Uterus (tissue), 4 donors: ENCODE measurements around the gene PCSK7. TPM values are rescaled to one million over a fixed set of nuclear protein-coding genes. Genes with fewer than 3 reads are reported as not detected.
"Not testable (repeated sequence)": the region's sequence is repeated elsewhere in the genome, so short reads cannot be mapped to it uniquely, and the experiment has no call there.

Experiments used
- DNase-seq, 2 donors: peaks; one replicate each; pipeline ENCODE4 v3.0.0-alpha.2; 2019 to 2020
- H3K27ac ChIP-seq, 2 donors: fragments of 200-600 bp; sonication (generic); 1 replicate in 1 of 2; 2 replicates in 1 of 2; pipeline ENCODE4 v1.5.1; 2016 to 2018
- H3K27me3 ChIP-seq, 2 donors: fragments of 200-600 bp; sonication (generic); one replicate each; pipeline ENCODE4 v1.5.1; 2018 to 2019; ENCODE audit warnings: control low read depth in 1 of 2
- H3K36me3 ChIP-seq, 2 donors: fragments of 200-600 bp; sonication (generic); one replicate each; pipeline ENCODE4 v1.5.1; 2019; ENCODE audit warnings: control low read depth in 1 of 2
- H3K4me1 ChIP-seq, 2 donors: fragments of 200-600 bp; sonication (generic); one replicate each; pipeline ENCODE4 v1.5.1; 2018 to 2019; ENCODE audit warnings: control low read depth in 1 of 2
- H3K4me3 ChIP-seq, 2 donors: fragments of 200-600 bp; sonication (generic); 1 replicate in 1 of 2; 2 replicates in 1 of 2; pipeline ENCODE4 v1.5.1; 2018 to 2019; ENCODE audit warnings: mild to moderate bottlenecking in 1 of 2
- H3K9me3 ChIP-seq, 2 donors: fragments of 200-600 bp; sonication (generic); one replicate each; pipeline ENCODE4 v1.5.1; 2019; ENCODE audit warnings: control low read depth in 1 of 2
- POLR2A ChIP-seq, 2 donors: fragments of 450-650 bp; IDR thresholded peaks; one replicate each; pipeline ENCODE4 v1.6.1; 2016; ENCODE audit warnings: antibody characterized with exemption in 2 of 2, mild to moderate bottlenecking in 1 of 2, moderate library complexity in 1 of 2
- intact Hi-C: fragments of 100-400 bp; cut with DNase I; formaldehyde crosslinking; loops from one replicate; pipeline ENCODE4 v1.15.1; 2023; ENCODE audit warnings: low total_unique reads
- total RNA-seq, 4 donors: library from RNA; depleted of rRNA in 3 of 4; stranded (reverse); fragments of >200 nt in 3 of 4; gene quantifications; one replicate each; pipeline versions ENCODE4 v1.1.0 to v1.2.4, GENCODE V29; 2014 to 2023
- TF ChIP-seq, protein P1 (sequence below), 4 experiments: fragments of 200-600 bp in 2 of 4; fragments of 450-650 bp in 2 of 4; sonication (generic) in 2 of 4; IDR thresholded peaks; one replicate each; pipeline ENCODE4 v1.5.1; 2016 to 2019; ENCODE audit warnings: antibody characterized with exemption in 4 of 4, mild to moderate bottlenecking in 2 of 4, moderate library complexity in 1 of 4
- donor health status: DM: yes; HTN: yes; CAD: no.

PCSK7 gene
- total RNA-seq, 4 donors from 2014 or later = 23.3 to 78.9 (median 35.3) TPM

- Histone ChIP-seq H3K4me3 (no peak overlapping the region), H3K27me3 (no peaks in the 10 kb centered on the region), H3K9me3 (no peaks in the 10 kb centered on the region), H3K27ac (no peak overlapping the region), H3K4me1 (no peaks in the 10 kb centered on the region), H3K36me3 (no peaks in the 10 kb centered on the region)
- TF ChIP-seq, protein P1, sequence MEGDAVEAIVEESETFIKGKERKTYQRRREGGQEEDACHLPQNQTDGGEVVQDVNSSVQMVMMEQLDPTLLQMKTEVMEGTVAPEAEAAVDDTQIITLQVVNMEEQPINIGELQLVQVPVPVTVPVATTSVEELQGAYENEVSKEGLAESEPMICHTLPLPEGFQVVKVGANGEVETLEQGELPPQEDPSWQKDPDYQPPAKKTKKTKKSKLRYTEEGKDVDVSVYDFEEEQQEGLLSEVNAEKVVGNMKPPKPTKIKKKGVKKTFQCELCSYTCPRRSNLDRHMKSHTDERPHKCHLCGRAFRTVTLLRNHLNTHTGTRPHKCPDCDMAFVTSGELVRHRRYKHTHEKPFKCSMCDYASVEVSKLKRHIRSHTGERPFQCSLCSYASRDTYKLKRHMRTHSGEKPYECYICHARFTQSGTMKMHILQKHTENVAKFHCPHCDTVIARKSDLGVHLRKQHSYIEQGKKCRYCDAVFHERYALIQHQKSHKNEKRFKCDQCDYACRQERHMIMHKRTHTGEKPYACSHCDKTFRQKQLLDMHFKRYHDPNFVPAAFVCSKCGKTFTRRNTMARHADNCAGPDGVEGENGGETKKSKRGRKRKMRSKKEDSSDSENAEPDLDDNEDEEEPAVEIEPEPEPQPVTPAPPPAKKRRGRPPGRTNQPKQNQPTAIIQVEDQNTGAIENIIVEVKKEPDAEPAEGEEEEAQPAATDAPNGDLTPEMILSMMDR (IDR thresholded peaks at IDR 0.05) = no peak
- no peak for TF ChIP-seq POLR2A (IDR thresholded peaks at IDR 0.05)
- intact Hi-C loops = no loop called here
- no peak for DNase-seq
Measured at GRCh38 chr11:117271208-117271607, 39.3 kb upstream of the PCSK7 start.

DNA sequence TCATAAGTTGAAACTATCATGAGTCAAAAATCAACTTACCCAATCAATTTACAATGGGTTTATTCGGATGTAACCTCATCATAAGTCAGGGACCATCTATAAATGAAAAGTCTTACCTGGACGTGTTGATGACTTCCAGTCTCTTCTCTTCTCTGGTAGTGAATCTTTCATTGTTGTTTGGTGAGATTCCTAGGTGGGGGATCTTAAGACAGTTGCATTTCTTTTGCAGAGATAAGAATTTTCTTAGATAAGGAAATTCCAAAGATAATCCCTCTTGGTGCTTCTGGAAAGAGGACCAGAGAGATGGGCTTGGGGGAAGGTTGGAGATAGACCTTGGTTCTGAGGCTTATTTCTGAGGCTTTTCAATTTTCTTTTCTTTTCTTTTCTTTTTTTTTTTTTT, 38.0 kb upstream of the PCSK7 start:
- intact Hi-C loops = no loop called here
- H3K4me1 ChIP-seq = no peaks in the 10 kb centered on the region
- TF ChIP-seq, protein P1 (IDR thresholded peaks at IDR 0.05) = no peak
- no peak for TF ChIP-seq POLR2A (IDR thresholded peaks at IDR 0.05)
- H3K27ac ChIP-seq = no peak overlapping the region
- H3K4me3 ChIP-seq = no peak overlapping the region
- no peaks in the 10 kb centered on the region for H3K9me3 ChIP-seq
- H3K27me3 ChIP-seq = no peaks in the 10 kb centered on the region
- H3K36me3 ChIP-seq = no peaks in the 10 kb centered on the region
- DNase-seq = no peak

GRCh38 chr11:117265745-117266144, 33.9 kb upstream of the PCSK7 start:
- H3K4me3 ChIP-seq = no peak overlapping the region
- intact Hi-C loops = no loop called here
- no peaks in the 10 kb centered on the region for H3K9me3 ChIP-seq
- H3K27me3 ChIP-seq = no peaks in the 10 kb centered on the region
- no peaks in the 10 kb centered on the region for H3K36me3 ChIP-seq
- DNase-seq = no peak
- no peaks in the 10 kb centered on the region for H3K4me1 ChIP-seq
- H3K27ac ChIP-seq = no peak overlapping the region
- TF ChIP-seq, protein P1 (IDR thresholded peaks at IDR 0.05) = no peak
- no peak for TF ChIP-seq POLR2A (IDR thresholded peaks at IDR 0.05)

DNA sequence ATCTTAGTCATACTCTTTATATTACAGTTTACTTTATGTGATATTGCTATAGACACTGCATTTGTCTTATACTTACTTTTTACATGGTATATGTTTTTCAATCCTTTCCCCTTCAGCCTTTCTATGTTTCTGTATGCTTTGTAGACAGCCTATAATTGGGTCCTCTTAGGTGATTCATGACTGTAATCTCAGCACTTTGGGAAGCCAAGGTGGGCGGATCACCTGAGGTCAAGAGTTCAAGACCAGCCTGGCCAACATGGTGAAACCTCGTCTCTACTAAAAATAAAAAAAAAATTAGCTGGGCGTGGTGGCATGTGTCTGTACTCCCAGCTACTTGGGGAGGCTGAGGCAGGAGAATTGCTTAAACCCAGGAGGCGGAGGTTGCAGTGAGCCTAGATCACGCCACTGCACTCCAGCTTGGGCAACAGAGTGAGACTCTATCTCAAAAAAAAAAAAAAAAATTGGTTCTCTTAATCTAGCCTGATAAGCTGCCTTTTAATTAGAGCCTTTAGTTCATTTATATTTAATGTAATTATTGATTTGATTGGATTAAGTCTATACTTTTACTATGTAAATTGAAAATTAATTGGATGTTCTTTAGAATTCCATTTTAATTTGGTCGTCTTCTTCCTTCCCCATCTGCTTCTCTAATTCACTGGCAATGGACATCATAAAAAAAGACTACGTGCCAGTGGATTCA, 32.9 kb upstream of the PCSK7 start:
- intact Hi-C loops = not testable (repeated sequence)

DNA sequence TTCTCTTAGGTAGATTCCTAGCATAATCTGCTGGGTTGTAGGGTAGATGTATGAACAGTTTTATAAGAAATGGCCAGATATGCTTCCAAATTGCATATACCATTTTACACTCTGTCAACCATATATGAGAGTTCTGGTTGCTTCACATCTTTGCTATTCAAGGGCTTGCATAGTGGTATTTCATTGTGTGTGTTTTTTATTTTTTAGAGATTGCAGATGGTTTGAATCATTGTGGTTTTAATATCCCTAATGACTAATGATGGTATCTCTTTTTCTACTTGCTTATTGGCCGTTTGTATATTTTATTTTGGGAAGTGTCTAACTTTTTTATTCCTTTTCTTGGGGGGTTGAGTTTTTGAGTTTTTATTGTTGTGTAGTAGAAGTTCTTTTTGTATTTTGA, 27.5 kb upstream of the PCSK7 start:
- intact Hi-C loops = no loop called here
- Histone ChIP-seq H3K36me3 (no peaks in the 10 kb centered on the region), H3K27me3 (no peaks in the 10 kb centered on the region), H3K9me3 (no peaks in the 10 kb centered on the region), H3K27ac (no peak overlapping the region), H3K4me3 (no peak overlapping the region), H3K4me1 (no peaks in the 10 kb centered on the region)
- TF ChIP-seq, protein P1 (IDR thresholded peaks at IDR 0.05) = no peak
- TF ChIP-seq POLR2A (IDR thresholded peaks at IDR 0.05) = no peak
- no peak for DNase-seq

More for the DNA sequence above, 32.9 kb upstream of the PCSK7 start:
- not testable (repeated sequence) for H3K4me1 ChIP-seq, DNase-seq, H3K9me3 ChIP-seq, H3K27ac ChIP-seq, H3K4me3 ChIP-seq, H3K36me3 ChIP-seq, H3K27me3 ChIP-seq

GRCh38 chr11:117258576-117258975, 26.7 kb upstream of the PCSK7 start:
- H3K9me3 ChIP-seq = no peaks in the 10 kb centered on the region
- H3K4me1 ChIP-seq = no peaks in the 10 kb centered on the region
- no peak for DNase-seq
- no peak overlapping the region for H3K4me3 ChIP-seq
- intact Hi-C loops = no loop called here
- H3K27ac ChIP-seq = no peak overlapping the region
- no peaks in the 10 kb centered on the region for H3K36me3 ChIP-seq
- H3K27me3 ChIP-seq = no peaks in the 10 kb centered on the region
- TF ChIP-seq, protein P1 (IDR thresholded peaks at IDR 0.05) = no peak
- no peak for TF ChIP-seq POLR2A (IDR thresholded peaks at IDR 0.05)
